Cortex of kidney (tissue), 1 donor: ENCODE results near the gene BOD1L2.

Experiments
- DNase-seq: peaks from one replicate; lab custom pipeline; 2025; lab: John Stamatoyannopoulos, UW

Gene BOD1L2

DNA sequence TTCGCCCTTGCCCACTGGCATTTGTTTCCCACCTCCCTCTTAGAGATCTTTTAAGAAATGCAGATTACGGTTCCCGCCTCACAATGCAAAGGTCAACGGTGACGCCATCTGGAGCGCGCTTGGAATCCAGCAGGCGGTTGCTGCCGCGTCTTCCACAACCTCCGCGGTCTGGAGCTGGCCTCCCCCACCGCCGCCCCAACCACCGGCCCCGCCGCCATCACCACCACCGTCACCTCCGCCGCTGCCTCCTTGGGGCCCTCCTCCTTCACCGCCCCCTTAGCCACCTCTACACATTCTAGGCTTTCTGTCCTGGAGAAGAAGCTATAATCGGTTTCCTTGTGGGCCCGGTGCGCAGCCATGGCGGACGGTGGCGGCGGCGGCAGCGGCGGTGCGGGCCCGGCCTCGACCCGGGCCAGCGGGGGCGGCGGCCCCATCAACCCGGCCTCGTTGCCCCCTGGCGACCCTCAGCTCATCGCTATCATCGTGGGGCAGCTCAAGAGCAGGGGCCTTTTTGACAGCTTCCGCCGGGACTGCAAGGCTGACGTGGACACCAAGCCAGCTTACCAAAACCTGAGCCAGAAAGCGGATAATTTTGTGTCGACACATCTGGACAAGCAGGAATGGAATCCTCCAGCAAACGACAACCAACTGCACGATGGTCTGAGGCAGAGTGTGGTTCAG, at the start of gene BOD1L2:
Gene BOD1L2 (plus strand): TSS at position 132 of the 681 bp plus-strand sequence. CDS start 226 bp downstream, at position 358.
- no peak for DNase-seq

GRCh38 chr18:57107140-57107832, 39.6 kb upstream of the BOD1L2 start:
- no peak for DNase-seq

GRCh38 chr18:57110290-57110689, 36.6 kb upstream of the BOD1L2 start:
- no peak for DNase-seq

DNA sequence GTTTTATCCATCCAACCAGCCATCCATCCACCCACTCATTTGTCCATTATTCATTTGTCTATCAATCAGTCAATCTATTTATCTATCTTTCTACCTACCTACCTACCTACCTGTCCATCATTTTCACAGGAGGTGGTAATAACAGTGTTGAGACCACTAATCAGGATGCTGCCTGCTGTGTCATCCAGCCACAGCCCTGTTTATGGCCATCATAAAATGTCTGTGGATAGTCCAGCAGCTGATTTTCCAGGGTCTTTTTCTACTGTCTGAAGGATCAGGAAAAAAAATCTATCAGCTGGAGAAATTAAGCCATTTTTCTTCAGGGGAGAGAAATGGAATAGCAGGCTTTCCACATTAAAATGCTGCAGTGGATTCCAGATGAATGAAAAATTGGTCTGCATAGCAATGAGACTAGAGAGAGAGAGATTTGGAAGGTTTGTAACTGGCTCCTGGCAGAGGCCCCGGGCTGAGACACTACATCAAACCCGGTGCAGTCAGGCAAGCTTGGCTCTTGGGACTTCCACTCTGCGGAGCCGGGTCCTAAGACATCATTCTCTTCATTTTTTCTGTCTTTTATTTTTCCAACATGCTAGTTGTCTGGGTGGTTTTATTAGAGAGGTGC, 33.0 kb upstream of the BOD1L2 start:
- DNase-seq = no peak

DNA sequence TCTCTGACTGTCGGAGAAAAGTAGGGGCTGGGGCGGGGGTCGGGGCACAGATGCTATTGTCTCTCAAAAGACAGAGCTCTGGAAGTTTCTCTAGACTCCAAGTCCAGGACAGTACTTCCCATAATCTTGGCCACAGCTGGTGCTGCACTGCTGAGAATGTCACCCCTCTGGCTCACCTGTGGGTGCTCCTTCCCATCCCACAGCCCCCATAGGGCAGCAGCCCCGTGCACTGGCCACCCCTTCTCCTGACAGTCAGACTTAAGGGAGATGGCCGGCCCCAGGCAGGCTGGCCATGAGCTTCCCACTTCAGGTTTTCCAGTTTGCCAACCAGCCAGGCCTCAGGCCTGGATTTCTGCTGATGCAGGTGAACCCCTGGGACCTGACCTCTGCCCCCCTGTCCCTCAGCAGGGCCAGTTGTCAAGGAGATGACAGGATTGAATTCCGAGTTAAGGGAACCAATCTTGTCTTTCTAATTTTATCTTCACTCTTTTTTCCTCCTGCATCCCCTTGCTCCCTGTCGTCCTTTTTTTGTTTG, 30.2 kb upstream of the BOD1L2 start:
- DNase-seq = no peak

DNA sequence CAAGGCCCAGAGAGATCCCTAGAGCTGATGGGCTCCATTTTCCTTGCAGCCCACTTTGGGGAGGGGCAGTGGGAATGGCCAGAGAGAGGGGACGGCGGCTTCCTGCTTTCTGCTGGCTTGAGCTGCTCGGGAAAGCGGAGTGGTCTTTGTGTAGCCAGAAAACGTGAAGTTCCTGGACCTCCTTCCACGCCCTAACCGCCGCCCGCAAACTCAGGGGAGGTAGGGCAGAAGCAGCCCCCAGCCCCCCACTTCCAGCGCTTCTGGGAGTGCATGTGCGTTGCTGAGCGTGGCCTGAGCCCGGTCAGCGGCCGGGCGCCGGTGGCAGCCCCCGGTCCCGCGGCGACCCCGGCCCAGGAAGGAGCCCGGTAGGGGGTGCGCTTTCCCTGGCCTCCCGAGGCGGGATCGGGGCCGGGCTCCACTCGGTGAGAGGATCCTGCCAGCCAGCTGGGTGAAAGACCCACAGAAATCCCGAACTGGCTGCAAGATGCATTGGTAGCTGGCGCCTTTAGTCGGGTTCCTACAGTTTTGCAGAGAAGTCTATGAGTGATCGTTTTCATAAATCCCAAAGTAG, 25.3 kb upstream of the BOD1L2 start:
- DNase-seq = no peak

- no peak for DNase-seq
Observed at GRCh38 chr18:57122936-57123510, 23.9 kb upstream of the BOD1L2 start.

GRCh38 chr18:57125627-57126026, 21.3 kb upstream of the BOD1L2 start:
- no peak for DNase-seq

- DNase-seq = no peak
Observed at GRCh38 chr18:57128220-57128932, 18.5 kb upstream of the BOD1L2 start.

DNA sequence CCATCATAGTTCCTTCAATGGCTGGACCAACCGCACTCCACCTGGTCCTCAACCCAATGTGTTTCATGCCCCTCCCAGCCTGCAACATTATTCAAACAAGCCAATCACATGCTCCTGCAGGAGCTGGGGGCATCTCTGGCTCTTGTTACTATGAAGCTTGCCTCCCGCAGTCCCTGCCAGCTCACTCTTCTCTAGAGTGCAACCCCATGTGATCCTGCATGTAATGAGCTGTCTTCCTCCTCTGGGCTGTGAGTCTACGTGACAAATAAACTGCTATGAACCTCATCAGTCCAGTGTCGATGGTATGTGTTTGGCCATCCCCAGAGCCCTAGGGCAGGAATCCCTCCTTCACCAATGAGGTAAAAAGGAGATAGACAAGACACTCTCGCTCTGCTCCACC, 15.8 kb upstream of the BOD1L2 start:
- DNase-seq = no peak

GRCh38 chr18:57131782-57132181, 15.1 kb upstream of the BOD1L2 start:
- DNase-seq = no peak

- no peak for DNase-seq
Observed at GRCh38 chr18:57134618-57135135, 12.2 kb upstream of the BOD1L2 start.

DNA sequence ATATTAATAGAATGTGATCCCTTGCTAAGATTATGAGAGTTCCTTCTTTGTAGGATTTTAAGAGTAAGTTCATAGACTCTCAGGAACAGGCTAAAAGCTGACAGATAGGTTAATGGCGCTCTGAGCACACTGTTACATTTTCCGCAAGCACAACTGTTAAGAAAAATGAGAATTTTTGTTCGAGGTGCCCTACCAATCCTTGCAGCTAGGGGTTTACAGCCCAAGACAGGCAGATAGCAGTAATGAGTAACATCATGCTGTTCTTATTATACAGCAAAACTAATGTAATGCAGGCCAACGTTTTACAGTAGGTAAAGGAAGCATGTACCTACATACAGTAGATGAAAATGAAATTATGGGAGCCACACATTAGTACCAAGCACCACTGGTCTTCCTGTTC, 11.2 kb upstream of the BOD1L2 start:
- no peak for DNase-seq

GRCh38 chr18:57137847-57138246, 9.0 kb upstream of the BOD1L2 start:
- no peak for DNase-seq

DNA sequence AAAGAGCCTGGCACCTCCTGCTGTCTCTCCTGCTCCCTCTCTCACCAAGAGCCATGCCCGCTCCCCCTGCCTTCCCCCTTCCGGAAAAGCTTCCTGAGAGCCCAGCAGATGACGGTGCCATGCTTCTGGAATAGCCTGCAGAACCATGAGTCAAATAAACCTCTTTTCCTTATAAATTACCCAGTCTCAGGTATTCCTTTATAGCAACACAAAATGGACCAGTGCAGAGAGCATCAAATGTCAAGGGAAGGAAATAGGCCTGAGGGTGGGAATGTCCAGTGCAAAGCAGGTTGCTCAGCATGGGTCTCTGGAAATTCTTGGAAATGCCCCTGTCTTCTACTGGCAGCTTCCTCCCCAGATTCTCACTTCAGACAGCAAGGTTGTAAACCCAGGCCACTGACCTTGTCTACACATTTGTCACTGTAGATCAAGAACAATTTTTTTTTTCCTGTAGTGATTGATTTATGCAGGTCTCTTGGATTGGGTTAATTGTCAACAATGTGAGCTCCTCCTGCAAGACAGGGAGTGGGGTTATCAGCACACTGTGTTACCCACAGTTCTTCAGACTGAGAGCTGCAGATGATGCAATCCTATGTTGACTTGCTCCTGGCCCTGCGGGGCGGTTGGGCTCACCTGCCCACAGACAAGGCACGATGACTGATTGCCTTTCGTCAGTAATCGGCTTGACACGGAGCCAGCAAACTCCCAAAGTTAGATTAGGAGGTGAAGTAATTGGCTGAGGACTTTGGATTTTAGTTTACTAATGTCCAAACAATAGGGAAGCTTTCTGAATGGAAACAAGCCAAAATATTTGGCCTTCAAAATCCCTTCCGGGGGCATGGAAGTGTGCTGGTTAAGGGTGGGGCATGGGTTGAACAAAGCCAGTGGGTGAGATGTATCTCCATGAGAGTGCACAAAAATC, 5.4 kb upstream of the BOD1L2 start:
- DNase-seq = no peak

DNA sequence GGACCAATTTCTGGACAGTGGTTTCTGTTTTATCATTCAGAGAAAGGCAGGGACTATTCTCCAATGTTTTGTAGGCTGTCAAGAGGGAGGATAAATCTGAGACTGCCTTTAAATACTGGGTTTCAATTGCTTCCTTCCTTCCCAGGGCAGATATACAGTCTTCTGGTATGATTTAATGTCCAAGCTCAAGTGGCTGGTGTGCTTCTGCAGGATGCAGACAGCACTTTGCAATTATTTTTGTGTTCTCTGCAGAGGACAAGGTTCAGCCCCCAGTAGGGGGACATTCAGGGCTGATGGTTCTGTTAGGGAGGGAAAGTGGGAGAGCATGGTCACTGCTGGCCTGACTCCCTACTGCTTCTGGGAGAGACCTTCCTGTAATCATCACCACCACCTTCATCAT, 4.6 kb upstream of the BOD1L2 start:
- no peak for DNase-seq

GRCh38 chr18:57143265-57143664, 3.6 kb upstream of the BOD1L2 start:
- DNase-seq = no peak

GRCh38 chr18:57148263-57148662, 1.4 kb downstream of the BOD1L2 start:
- DNase-seq = no peak

DNA sequence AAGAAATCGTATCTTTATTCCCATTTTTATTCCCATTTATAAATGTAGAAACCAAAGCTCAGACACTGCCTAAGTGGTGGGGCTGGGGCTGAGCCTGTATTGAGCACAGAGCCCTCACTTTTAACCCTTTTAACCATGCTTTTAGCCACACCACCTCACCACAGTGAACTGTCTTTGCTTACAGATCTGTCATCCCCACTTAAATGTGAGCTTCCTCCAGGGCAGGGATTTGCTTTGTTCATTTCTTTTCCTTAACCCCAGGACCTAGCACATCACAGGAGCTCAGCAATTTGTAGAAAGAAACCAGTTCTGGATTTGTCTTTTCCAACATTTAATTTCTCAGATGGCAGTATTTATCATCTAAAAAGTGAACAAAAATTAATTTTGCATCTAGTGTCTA, 2.2 kb downstream of the BOD1L2 start:
- no peak for DNase-seq

- DNase-seq = no peak
Observed at GRCh38 chr18:57149531-57149930, 2.6 kb downstream of the BOD1L2 start.
